Type B pancreatic cell (in vitro differentiated cells): ENCODE results near the gene IGF2R. TPM values are rescaled to one million over a fixed set of nuclear protein-coding genes. Genes with fewer than 3 reads are reported as not detected.

ENCODE experiments used
- DNase-seq: peaks from one replicate; pipeline ENCODE4 v3.0.0; 2021; ENCODE audit warnings: mixed read lengths; ENCODE audit not compliant: unreplicated experiment; ENCODE audit errors: extremely low spot score
- H3K27ac Mint-ChIP-seq: 2 replicates; pipeline ENCODE4 v1.8.0; 2021; ENCODE audit warnings: mild to moderate bottlenecking, mixed read lengths
- H3K27me3 Mint-ChIP-seq: 2 replicates; pipeline ENCODE4 v1.8.0; 2021; ENCODE audit warnings: mixed read lengths
- H3K36me3 Mint-ChIP-seq: 2 replicates; pipeline ENCODE4 v1.8.0; 2021; ENCODE audit warnings: mixed read lengths
- H3K4me1 Mint-ChIP-seq: one replicate; pipeline ENCODE4 v1.8.0; 2021; ENCODE audit warnings: mixed read lengths; ENCODE audit not compliant: unreplicated experiment
- H3K4me3 Mint-ChIP-seq: 2 replicates; pipeline ENCODE4 v1.8.0; 2021; ENCODE audit warnings: mild to moderate bottlenecking, mixed read lengths
- H3K9me3 Mint-ChIP-seq: 2 replicates; pipeline ENCODE4 v1.8.0; 2021; ENCODE audit warnings: mixed read lengths
- CTCF ChIP-seq: fragments of 200-600 bp; sonication (generic); conservative IDR thresholded peaks from 2 replicates; pipeline ENCODE4 v1.5.0; 2021; ENCODE audit warnings: antibody characterized with exemption, mild to moderate bottlenecking
- total RNA-seq: library from RNA; stranded (reverse); gene quantifications from 2 replicates; pipeline ENCODE4 v1.2.1, GENCODE V29; 2021; ENCODE audit warnings: low replicate concordance

The IGF2R gene
- total RNA-seq, 1 donor from 2014 or later: 79.8 TPM

- no peak for TF ChIP-seq CTCF
- Mint-ChIP-seq H3K9me3 (no peaks in the 10 kb centered on the region), H3K27me3 (no peaks in the 10 kb centered on the region), H3K36me3 (peaks cover 48% of the 10 kb centered on the region), H3K4me1 (peaks cover 20% of the 10 kb centered on the region), H3K4me3 (no peak overlapping the region), H3K27ac (no peak overlapping the region)
- DNase-seq: no peak
Measured at GRCh38 chr6:160032538-160032937, 63.7 kb downstream of the IGF2R start.

- H3K4me1 Mint-ChIP-seq: peaks cover 16% of the 10 kb centered on the region
- TF ChIP-seq CTCF: no peak
- H3K27ac Mint-ChIP-seq: peak overlapping the region; percentile 45
- DNase-seq: no peak
- no peak overlapping the region for H3K4me3 Mint-ChIP-seq
- H3K9me3 Mint-ChIP-seq: no peaks in the 10 kb centered on the region
- H3K27me3 Mint-ChIP-seq: no peaks in the 10 kb centered on the region
- H3K36me3 Mint-ChIP-seq: peaks cover 49% of the 10 kb centered on the region
Measured at GRCh38 chr6:160034036-160034930, 65.4 kb downstream of the IGF2R start.

GRCh38 chr6:160035241-160035640 lies 66.4 kb downstream of the IGF2R start:
- H3K36me3 Mint-ChIP-seq: peaks cover 45% of the 10 kb centered on the region
- no peak overlapping the region for H3K27ac Mint-ChIP-seq
- H3K4me3 Mint-ChIP-seq: no peak overlapping the region
- TF ChIP-seq CTCF: no peak
- H3K9me3 Mint-ChIP-seq: no peaks in the 10 kb centered on the region
- no peaks in the 10 kb centered on the region for H3K27me3 Mint-ChIP-seq
- peaks cover 6% of the 10 kb centered on the region for H3K4me1 Mint-ChIP-seq
- no peak for DNase-seq

GRCh38 chr6:160035693-160036330 lies 66.9 kb downstream of the IGF2R start:
- no peak for DNase-seq
- peaks cover 3% of the 10 kb centered on the region for H3K4me1 Mint-ChIP-seq
- TF ChIP-seq CTCF: no peak
- no peaks in the 10 kb centered on the region for H3K9me3 Mint-ChIP-seq
- peaks cover 42% of the 10 kb centered on the region for H3K36me3 Mint-ChIP-seq
- no peaks in the 10 kb centered on the region for H3K27me3 Mint-ChIP-seq
- no peak overlapping the region for H3K27ac Mint-ChIP-seq
- H3K4me3 Mint-ChIP-seq: no peak overlapping the region

- DNase-seq: no peak
- H3K36me3 Mint-ChIP-seq: peaks cover 42% of the 10 kb centered on the region
Measured at GRCh38 chr6:160036331-160036695, 67.4 kb downstream of the IGF2R start.

More at GRCh38 chr6:160036331-160036695, 67.4 kb downstream of the IGF2R start:
- no peak for TF ChIP-seq CTCF
- Mint-ChIP-seq H3K27ac (peak overlapping the region; percentile 15), H3K27me3 (no peaks in the 10 kb centered on the region), H3K4me3 (no peak overlapping the region), H3K4me1 (peaks cover 3% of the 10 kb centered on the region), H3K9me3 (no peaks in the 10 kb centered on the region)
